CD8-positive, alpha-beta memory T cell (primary cell): ENCODE measurements around the gene DCTN2. TPM values are rescaled to one million over a fixed set of nuclear protein-coding genes. Genes with fewer than 3 reads are reported as not detected.

ENCODE experiments used
- CTCF ChIA-PET: fragments of 350-600 bp; sonication (Branson Sonifier 250); formaldehyde crosslinking; loops from one replicate; lab custom pipeline; 2021; ENCODE audit warnings: antibody characterized with exemption; lab: Charles Lee
- POLR2A ChIA-PET: fragments of 350-600 bp; sonication (Branson Sonifier 250); formaldehyde crosslinking; loops from one replicate; lab custom pipeline; 2021; ENCODE audit warnings: antibody characterized with exemption; lab: Charles Lee
- DNase-seq, 5 donors: peaks; one replicate each; pipeline versions ENCODE4 v3.0.0 to v3.0.0-alpha.2; 2020 to 2022; ENCODE audit warnings: mixed read lengths in 1 of 5
- H3K27ac ChIP-seq: one replicate; pipeline ENCODE4 v1.7.0; 2013; ENCODE audit warnings: low read depth, mild to moderate bottlenecking, low read length, moderate library complexity
- H3K27me3 ChIP-seq: 2 replicates; pipeline ENCODE4 v1.7.0; 2013; ENCODE audit warnings: low read length, mild to moderate bottlenecking; ENCODE audit not compliant: insufficient read depth, poor library complexity, severe bottlenecking
- H3K36me3 ChIP-seq: 2 replicates; pipeline ENCODE4 v1.7.0; 2013; ENCODE audit warnings: mild to moderate bottlenecking, low read length, moderate library complexity; ENCODE audit not compliant: insufficient read depth
- H3K4me1 ChIP-seq: 2 replicates; pipeline ENCODE4 v1.7.0; 2013; ENCODE audit warnings: mild to moderate bottlenecking, low read length, moderate library complexity; ENCODE audit not compliant: insufficient read depth
- H3K4me3 ChIP-seq: 2 replicates; pipeline ENCODE4 v1.7.0; 2013; ENCODE audit warnings: mild to moderate bottlenecking, low read length
- H3K9me3 ChIP-seq: 2 replicates; pipeline ENCODE4 v1.7.0; 2013; ENCODE audit warnings: mild to moderate bottlenecking, low read length
- H3K27ac Mint-ChIP-seq, 8 donors: one replicate each; pipeline ENCODE4 v1.8.0; 2020 to 2021; ENCODE audit warnings: mixed read lengths in 8 of 8, mild to moderate bottlenecking in 6 of 8, inconsistent platforms in 3 of 8, moderate library complexity in 3 of 8
- H3K27me3 Mint-ChIP-seq, 2 donors: one replicate each; pipeline ENCODE4 v1.8.0; 2020 to 2021; ENCODE audit warnings: mixed read lengths in 2 of 2, mild to moderate bottlenecking in 1 of 2, moderate library complexity in 1 of 2
- H3K36me3 Mint-ChIP-seq, 3 donors: one replicate each; pipeline ENCODE4 v1.8.0; 2020 to 2021; ENCODE audit warnings: mixed read lengths in 3 of 3, inconsistent platforms in 1 of 3, mild to moderate bottlenecking in 1 of 3
- H3K4me1 Mint-ChIP-seq, 3 donors: one replicate each; pipeline ENCODE4 v1.8.0; 2020 to 2021; ENCODE audit warnings: mixed read lengths in 3 of 3, inconsistent platforms in 1 of 3, mild to moderate bottlenecking in 1 of 3
- H3K4me3 Mint-ChIP-seq, 7 donors: one replicate each; pipeline ENCODE4 v1.8.0; 2020 to 2021; ENCODE audit warnings: mixed read lengths in 7 of 7, mild to moderate bottlenecking in 6 of 7, moderate library complexity in 4 of 7, inconsistent platforms in 2 of 7
- H3K9me3 Mint-ChIP-seq, 5 donors: one replicate each; pipeline ENCODE4 v1.8.0; 2020 to 2022; ENCODE audit warnings: mixed read lengths in 5 of 5, mild to moderate bottlenecking in 3 of 5, moderate library complexity in 2 of 5, inconsistent platforms in 1 of 5
- polyA plus RNA-seq: library from polyadenylated mRNA; unstranded; fragments of 300-500 nt; fragmentation: Illumina TruSeq; gene quantifications from one replicate; pipeline ENCODE4 v1.2.3, GENCODE V29; 2021
- total RNA-seq, 2 experiments: library from RNA; stranded (reverse); gene quantifications; one replicate each; pipeline ENCODE4 v1.2.3, GENCODE V29; 2021

Gene DCTN2
- total and polyA plus RNA-seq, 3 experiments from 2014 or later: 80.8 to 99.3 (median 98.7) TPM

GRCh38 chr12:57582440-57582839 is 35.4 kb upstream of the DCTN2 start:
- Histone ChIP-seq H3K4me1 (no peaks in the 10 kb centered on the region), H3K36me3 (no peaks in the 10 kb centered on the region), H3K27me3 (no peaks in the 10 kb centered on the region), H3K4me3 (no peak overlapping the region), H3K9me3 (no peaks in the 10 kb centered on the region), H3K27ac (no peak overlapping the region)
- H3K4me3 Mint-ChIP-seq: no peak overlapping the region
- H3K36me3 Mint-ChIP-seq: peaks cover 0 to 1% (median 0%) of the 10 kb centered on the region in 3 donors
- peaks cover 5 to 7% (median 5%) of the 10 kb centered on the region in 3 donors for H3K4me1 Mint-ChIP-seq
- H3K9me3 Mint-ChIP-seq: no peaks in the 10 kb centered on the region
- H3K27me3 Mint-ChIP-seq: peaks cover 6 to 14% of the 10 kb centered on the region in 2 donors
- no peak for DNase-seq
- ChIA-PET POLR2A (interaction anchor here (0.7 kb wide), 1 partner anchor 111 kb away, joined by 3 read pairs; the partner anchor contains the start of gene OS9), CTCF (interaction anchor here (0.8 to 7.0 kb wide), 20 partner anchors 8 to 160 kb away, joined by 3 to 85 read pairs (median 8); partner anchors contain the start of genes B4GALNT1, DTX3 and OS9)
- peak overlapping the region in 1 of 8 donors; percentile 33 for H3K27ac Mint-ChIP-seq

GRCh38 chr12:57581802-57582201 is 34.8 kb upstream of the DCTN2 start:
- Histone ChIP-seq H3K4me1 (no peaks in the 10 kb centered on the region), H3K27ac (no peak overlapping the region), H3K27me3 (no peaks in the 10 kb centered on the region), H3K4me3 (no peak overlapping the region), H3K9me3 (no peaks in the 10 kb centered on the region), H3K36me3 (no peaks in the 10 kb centered on the region)
- Mint-ChIP-seq H3K4me1 (peaks cover 5 to 7% (median 5%) of the 10 kb centered on the region in 3 donors), H3K4me3 (no peak overlapping the region), H3K9me3 (no peaks in the 10 kb centered on the region), H3K36me3 (peaks cover 0 to 1% (median 0%) of the 10 kb centered on the region in 3 donors), H3K27me3 (peaks cover 6 to 14% of the 10 kb centered on the region in 2 donors), H3K27ac (no peak overlapping the region)
- no peak for DNase-seq
- ChIA-PET POLR2A (no interaction called here), CTCF (interaction anchor here (0.6 to 7.0 kb wide), 8 partner anchors 11 to 203 kb away, joined by 3 to 85 read pairs (median 16); partner anchors contain the start of genes B4GALNT1 and DTX3)

GRCh38 chr12:57580466-57580795 is 33.4 kb upstream of the DCTN2 start:
- Mint-ChIP-seq H3K27ac (no peak overlapping the region), H3K9me3 (no peaks in the 10 kb centered on the region), H3K36me3 (peaks cover 0 to 4% (median 0%) of the 10 kb centered on the region in 3 donors), H3K27me3 (peaks cover 7 to 8% of the 10 kb centered on the region in 2 donors), H3K4me3 (no peak overlapping the region), H3K4me1 (peaks cover 5 to 7% (median 5%) of the 10 kb centered on the region in 3 donors)
- H3K4me3 ChIP-seq: no peak overlapping the region
- POLR2A ChIA-PET: no interaction called here
- no peaks in the 10 kb centered on the region for H3K27me3 ChIP-seq
- H3K36me3 ChIP-seq: no peaks in the 10 kb centered on the region
- DNase-seq: no peak
- H3K27ac ChIP-seq: no peak overlapping the region
- CTCF ChIA-PET: interaction anchor here (1.1 to 7.0 kb wide), 4 partner anchors 27 to 66 kb away, joined by 3 to 85 read pairs (median 19); partner anchors contain the start of gene B4GALNT1
- no peaks in the 10 kb centered on the region for H3K4me1 ChIP-seq
- no peaks in the 10 kb centered on the region for H3K9me3 ChIP-seq

- Histone ChIP-seq H3K4me1 (no peaks in the 10 kb centered on the region), H3K27ac (no peak overlapping the region), H3K4me3 (no peak overlapping the region), H3K27me3 (no peaks in the 10 kb centered on the region), H3K36me3 (no peaks in the 10 kb centered on the region), H3K9me3 (no peaks in the 10 kb centered on the region)
- H3K27me3 Mint-ChIP-seq: peaks cover 5 to 7% of the 10 kb centered on the region in 2 donors
- peaks cover 5 to 7% (median 5%) of the 10 kb centered on the region in 3 donors for H3K4me1 Mint-ChIP-seq
- no peak for DNase-seq
- CTCF ChIA-PET: interaction anchor here (0.7 to 7.0 kb wide), 5 partner anchors 28 to 65 kb away, joined by 3 to 85 read pairs (median 3); partner anchors contain the start of gene B4GALNT1
- H3K4me3 Mint-ChIP-seq: no peak overlapping the region
- no peaks in the 10 kb centered on the region for H3K9me3 Mint-ChIP-seq
- no peak overlapping the region for H3K27ac Mint-ChIP-seq
- POLR2A ChIA-PET: interaction anchor here (0.5 kb wide), 1 partner anchor 9 kb away, joined by 3 read pairs; no protein-coding TSS in a partner anchor
- H3K36me3 Mint-ChIP-seq: peaks cover 0 to 4% (median 0%) of the 10 kb centered on the region in 3 donors
These were observed 32.9 kb upstream of the DCTN2 start for GRCh38 chr12:57579677-57580465.

GRCh38 chr12:57579011-57579410 is 32.0 kb upstream of the DCTN2 start:
- Mint-ChIP-seq H3K36me3 (peaks cover 0 to 4% (median 0%) of the 10 kb centered on the region in 3 donors), H3K27me3 (peaks cover 5 to 7% of the 10 kb centered on the region in 2 donors)
- CTCF ChIA-PET: interaction anchor here (0.7 kb wide), 1 partner anchor 54 kb away, joined by 3 read pairs; the partner anchor contains the start of gene B4GALNT1

GRCh38 chr12:57577981-57578758 is 31.2 kb upstream of the DCTN2 start:
- no peaks in the 10 kb centered on the region for H3K9me3 ChIP-seq
- Mint-ChIP-seq H3K36me3 (peaks cover 0 to 3% (median 0%) of the 10 kb centered on the region in 3 donors), H3K9me3 (no peaks in the 10 kb centered on the region), H3K4me1 (peaks cover under 1 to 2% (median 1%) of the 10 kb centered on the region in 3 donors), H3K4me3 (no peak overlapping the region), H3K27ac (no peak overlapping the region), H3K27me3 (peaks cover 2% of the 10 kb centered on the region in 2 donors)
- H3K36me3 ChIP-seq: no peaks in the 10 kb centered on the region
- no peak overlapping the region for H3K4me3 ChIP-seq
- POLR2A ChIA-PET: no interaction called here
- no peaks in the 10 kb centered on the region for H3K27me3 ChIP-seq
- no peak overlapping the region for H3K27ac ChIP-seq
- CTCF ChIA-PET: no interaction called here
- no peaks in the 10 kb centered on the region for H3K4me1 ChIP-seq
- no peak for DNase-seq

More at GRCh38 chr12:57579011-57579410, 32.0 kb upstream of the DCTN2 start:
- H3K36me3 ChIP-seq: no peaks in the 10 kb centered on the region
- H3K4me3 Mint-ChIP-seq: no peak overlapping the region
- no peak overlapping the region for H3K27ac ChIP-seq
- H3K27ac Mint-ChIP-seq: no peak overlapping the region
- no peaks in the 10 kb centered on the region for H3K4me1 ChIP-seq
- DNase-seq: no peak
- H3K27me3 ChIP-seq: no peaks in the 10 kb centered on the region
- POLR2A ChIA-PET: interaction anchor here (0.6 kb wide), 1 partner anchor 99 kb away, joined by 3 read pairs; the partner anchor contains the start of gene ARHGAP9
- H3K9me3 ChIP-seq: no peaks in the 10 kb centered on the region
- H3K4me3 ChIP-seq: no peak overlapping the region
- H3K9me3 Mint-ChIP-seq: no peaks in the 10 kb centered on the region
- peaks cover 5 to 7% (median 5%) of the 10 kb centered on the region in 3 donors for H3K4me1 Mint-ChIP-seq

GRCh38 chr12:57576613-57577160 is 29.7 kb upstream of the DCTN2 start:
- Mint-ChIP-seq H3K27ac (peak overlapping the region in 1 of 8 donors; percentile 15), H3K4me3 (no peak overlapping the region), H3K9me3 (no peaks in the 10 kb centered on the region), H3K36me3 (peaks cover 0 to 3% (median 0%) of the 10 kb centered on the region in 3 donors), H3K4me1 (no peaks in the 10 kb centered on the region), H3K27me3 (peaks cover 0 to 2% of the 10 kb centered on the region in 2 donors)
- Histone ChIP-seq H3K4me1 (no peaks in the 10 kb centered on the region), H3K27me3 (no peaks in the 10 kb centered on the region), H3K9me3 (no peaks in the 10 kb centered on the region), H3K36me3 (no peaks in the 10 kb centered on the region), H3K4me3 (no peak overlapping the region), H3K27ac (no peak overlapping the region)
- POLR2A ChIA-PET: no interaction called here
- CTCF ChIA-PET: interaction anchor here (2.8 to 2.9 kb wide), 2 partner anchors 44 to 57 kb away, joined by 9 to 18 read pairs; partner anchors contain the start of gene B4GALNT1
- no peak for DNase-seq
